Mesenchymal stem cell (in vitro differentiated cells and primary cell): ENCODE data around the gene TRHDE.

Source experiments
- DNase-seq: peaks from one replicate; pipeline ENCODE4 v3.0.0-alpha.2; 2013
- H2AFZ ChIP-seq: one replicate; pipeline ENCODE4 v1.6.1; 2013; ENCODE audit warnings: low read depth, mild to moderate bottlenecking, control low read depth, inconsistent platforms, low read length, moderate library complexity
- H2AK5ac ChIP-seq: 2 replicates; pipeline ENCODE4 v1.6.1; 2013; ENCODE audit warnings: low read length, moderate library complexity, mild to moderate bottlenecking, inconsistent platforms; ENCODE audit not compliant: severe bottlenecking
- H2BK120ac ChIP-seq: one replicate; pipeline ENCODE4 v1.6.1; 2013; ENCODE audit warnings: low read depth, mild to moderate bottlenecking, inconsistent platforms, low read length, moderate library complexity
- H2BK12ac ChIP-seq, 2 experiments: one replicate each; pipeline ENCODE4 v1.6.1; 2013; ENCODE audit warnings: inconsistent platforms in 2 of 2, low read length in 2 of 2, mild to moderate bottlenecking in 2 of 2, moderate library complexity in 2 of 2, control low read depth in 1 of 2
- H2BK15ac ChIP-seq: one replicate; pipeline ENCODE4 v1.6.1; 2013; ENCODE audit warnings: mild to moderate bottlenecking, low read depth, inconsistent platforms; ENCODE audit not compliant: poor library complexity, severe bottlenecking
- H2BK5ac ChIP-seq: 2 replicates; pipeline ENCODE4 v1.6.1; 2013; ENCODE audit warnings: low read depth, mild to moderate bottlenecking, low read length, control low read depth, inconsistent platforms; ENCODE audit not compliant: poor library complexity, severe bottlenecking
- H3K14ac ChIP-seq, 2 experiments: one replicate each; pipeline ENCODE4 v1.6.1; 2013; ENCODE audit warnings: inconsistent platforms in 2 of 2, low read length in 2 of 2, control low read depth in 1 of 2, mild to moderate bottlenecking in 1 of 2, moderate library complexity in 1 of 2
- H3K18ac ChIP-seq, 2 experiments: one replicate each; pipeline ENCODE4 v1.6.1; 2013; ENCODE audit warnings: inconsistent platforms in 2 of 2, low read length in 2 of 2, control low read depth in 1 of 2, low read depth in 1 of 2, mild to moderate bottlenecking in 1 of 2
- H3K23ac ChIP-seq, 2 experiments: one replicate each; pipeline ENCODE4 v1.6.1; 2013; ENCODE audit warnings: inconsistent platforms in 2 of 2, low read length in 2 of 2, mild to moderate bottlenecking in 2 of 2, moderate library complexity in 2 of 2, control low read depth in 1 of 2
- H3K27ac ChIP-seq: 2 replicates; pipeline ENCODE4 v1.5.1; 2013; ENCODE audit warnings: mild to moderate bottlenecking, moderate library complexity, low read length, control low read depth, inconsistent platforms; ENCODE audit not compliant: poor library complexity, severe bottlenecking
- H3K27me3 ChIP-seq, 2 experiments: 2 replicates each; pipeline versions ENCODE4 v1.6.1 to v1.7.0; 2013; ENCODE audit warnings: low read length in 2 of 2, mild to moderate bottlenecking in 2 of 2, moderate library complexity in 2 of 2, control low read depth in 1 of 2, inconsistent platforms in 1 of 2; ENCODE audit not compliant: control insufficient read depth in 1 of 2, insufficient read depth in 1 of 2
- H3K36me3 ChIP-seq, 2 experiments: 2 replicates each; pipeline versions ENCODE4 v1.6.1 to v1.7.0; 2013; ENCODE audit warnings: low read length in 2 of 2, control low read depth in 1 of 2, inconsistent platforms in 1 of 2, low read depth in 1 of 2, mild to moderate bottlenecking in 1 of 2; ENCODE audit not compliant: insufficient read depth in 2 of 2, control insufficient read depth in 1 of 2
- H3K4ac ChIP-seq, 2 experiments: one replicate each; pipeline ENCODE4 v1.6.1; 2013; ENCODE audit warnings: inconsistent platforms in 2 of 2, low read length in 2 of 2, mild to moderate bottlenecking in 2 of 2, moderate library complexity in 2 of 2, control low read depth in 1 of 2, low read depth in 1 of 2
- H3K4me1 ChIP-seq: 2 replicates; pipeline ENCODE4 v1.6.1; 2013; ENCODE audit warnings: low read depth, low read length, control low read depth; ENCODE audit not compliant: control insufficient read depth, insufficient read depth
- H3K4me2 ChIP-seq: 2 replicates; pipeline ENCODE4 v1.6.1; 2013; ENCODE audit warnings: low read length, mild to moderate bottlenecking, inconsistent platforms; ENCODE audit not compliant: poor library complexity, severe bottlenecking
- H3K4me3 ChIP-seq, 2 experiments: 2 replicates each; pipeline versions ENCODE4 v1.5.1 to v1.7.0; 2013; ENCODE audit warnings: low read length in 2 of 2, mild to moderate bottlenecking in 2 of 2, control low read depth in 1 of 2, low read depth in 1 of 2; ENCODE audit not compliant: insufficient read depth in 1 of 2
- H3K79me1 ChIP-seq: replicated peaks from 2 replicates; pipeline ENCODE4 v1.6.1; 2013; ENCODE audit warnings: mild to moderate bottlenecking, control low read depth, low read length, inconsistent platforms; ENCODE audit not compliant: poor library complexity, severe bottlenecking
- H3K9ac ChIP-seq: 2 replicates; pipeline ENCODE4 v1.7.0; 2013; ENCODE audit warnings: mild to moderate bottlenecking, low read length, moderate library complexity
- H3K9me3 ChIP-seq: 2 replicates; pipeline ENCODE4 v1.7.0; 2013; ENCODE audit warnings: mild to moderate bottlenecking, low read length; ENCODE audit not compliant: control insufficient read depth
- H4K8ac ChIP-seq: one replicate; pipeline ENCODE4 v1.6.1; 2013; ENCODE audit warnings: inconsistent platforms, mild to moderate bottlenecking, low read length, moderate library complexity
- H4K91ac ChIP-seq: one replicate; pipeline ENCODE4 v1.6.1; 2013; ENCODE audit warnings: mild to moderate bottlenecking, low read length, inconsistent platforms
- WGBS: methylation state at CpG from one replicate; pipeline ENCODE4 v1.1.7; 2013; ENCODE audit warnings: mixed read lengths; 5-methylcytosine and 5-hydroxymethylcytosine counted together

The TRHDE gene

GRCh38 chr12:72631926-72632685, 359.9 kb downstream of the TRHDE start:
- Histone ChIP-seq H3K79me1 (no peaks in the 10 kb centered on the region), H3K4me1 (no peaks in the 10 kb centered on the region), H4K91ac (no peak overlapping the region), H3K23ac (no peak overlapping the region), H3K36me3 (no peaks in the 10 kb centered on the region), H3K18ac (no peak overlapping the region), H2BK12ac (no peak overlapping the region), H4K8ac (no peak overlapping the region), H3K9ac (no peak overlapping the region), H3K4me2 (no peak overlapping the region), H3K14ac (no peak overlapping the region), H3K27me3 (no peaks in the 10 kb centered on the region), H2AK5ac (no peak overlapping the region), H3K4ac (no peak overlapping the region), H2AFZ (no peak overlapping the region), H2BK120ac (no peak overlapping the region), H3K27ac (no peak overlapping the region), H2BK5ac (no peak overlapping the region), H3K4me3 (no peak overlapping the region), H2BK15ac (no peak overlapping the region), H3K9me3 (no peaks in the 10 kb centered on the region)
- 89% methylated on average over 1 of the region's 4 CpGs for WGBS
- DNase-seq = peak; percentile 2

- 90% methylated on average over 1 of the region's 2 CpGs for WGBS
- H3K4ac ChIP-seq = no peak overlapping the region
- no peak overlapping the region for H3K4me2 ChIP-seq
- H4K8ac ChIP-seq = no peak overlapping the region
- H3K14ac ChIP-seq = no peak overlapping the region
- no peak overlapping the region for H3K9ac ChIP-seq
- H3K27me3 ChIP-seq = no peaks in the 10 kb centered on the region
- H3K4me3 ChIP-seq = no peak overlapping the region
- no peak overlapping the region for H3K27ac ChIP-seq
- H2AK5ac ChIP-seq = no peak overlapping the region
- H2BK15ac ChIP-seq = no peak overlapping the region
- no peaks in the 10 kb centered on the region for H3K4me1 ChIP-seq
- peaks cover 14% of the 10 kb centered on the region for H3K9me3 ChIP-seq
- no peaks in the 10 kb centered on the region for H3K36me3 ChIP-seq
- H3K79me1 ChIP-seq = no peaks in the 10 kb centered on the region
- no peak for DNase-seq
- H4K91ac ChIP-seq = no peak overlapping the region
- H2BK12ac ChIP-seq = no peak overlapping the region
- no peak overlapping the region for H3K23ac ChIP-seq
- no peak overlapping the region for H2BK5ac ChIP-seq
- no peak overlapping the region for H2AFZ ChIP-seq
- no peak overlapping the region for H2BK120ac ChIP-seq
- H3K18ac ChIP-seq = no peak overlapping the region
Observed at GRCh38 chr12:72642706-72643105, 370.5 kb downstream of the TRHDE start.

GRCh38 chr12:72647139-72647538, 375.0 kb downstream of the TRHDE start:
- H3K9me3 ChIP-seq = peaks cover 14% of the 10 kb centered on the region
- no peak overlapping the region for H3K4ac ChIP-seq
- H3K4me3 ChIP-seq = no peak overlapping the region
- no peak overlapping the region for H2AK5ac ChIP-seq
- no peak overlapping the region for H3K4me2 ChIP-seq
- H3K36me3 ChIP-seq = no peaks in the 10 kb centered on the region
- no peak overlapping the region for H4K8ac ChIP-seq
- no peak overlapping the region for H3K9ac ChIP-seq
- H3K4me1 ChIP-seq = no peaks in the 10 kb centered on the region
- no peak overlapping the region for H2BK5ac ChIP-seq
- no peaks in the 10 kb centered on the region for H3K79me1 ChIP-seq
- no peak overlapping the region for H2AFZ ChIP-seq
- H2BK12ac ChIP-seq = no peak overlapping the region
- no peak overlapping the region for H3K23ac ChIP-seq
- no peak overlapping the region for H3K27ac ChIP-seq
- no peak for DNase-seq
- no peaks in the 10 kb centered on the region for H3K27me3 ChIP-seq
- H2BK120ac ChIP-seq = no peak overlapping the region
- no peak overlapping the region for H4K91ac ChIP-seq
- H3K18ac ChIP-seq = no peak overlapping the region
- no peak overlapping the region for H2BK15ac ChIP-seq
- no peak overlapping the region for H3K14ac ChIP-seq

- DNase-seq = no peak
- H4K8ac ChIP-seq = no peak overlapping the region
- no peak overlapping the region for H3K14ac ChIP-seq
- H3K18ac ChIP-seq = no peak overlapping the region
- no peak overlapping the region for H3K23ac ChIP-seq
- no peak overlapping the region for H3K27ac ChIP-seq
- no peak overlapping the region for H3K9ac ChIP-seq
- no peaks in the 10 kb centered on the region for H3K9me3 ChIP-seq
- no peaks in the 10 kb centered on the region for H3K79me1 ChIP-seq
- H2BK120ac ChIP-seq = no peak overlapping the region
- no peak overlapping the region for H2BK5ac ChIP-seq
- H2AFZ ChIP-seq = no peak overlapping the region
- no peak overlapping the region for H4K91ac ChIP-seq
- H3K4me2 ChIP-seq = no peak overlapping the region
- no peak overlapping the region for H2AK5ac ChIP-seq
- H3K27me3 ChIP-seq = no peaks in the 10 kb centered on the region
- H3K36me3 ChIP-seq = no peaks in the 10 kb centered on the region
- H3K4me3 ChIP-seq = no peak overlapping the region
- H2BK12ac ChIP-seq = no peak overlapping the region
- no peak overlapping the region for H2BK15ac ChIP-seq
- H3K4ac ChIP-seq = no peak overlapping the region
- no peaks in the 10 kb centered on the region for H3K4me1 ChIP-seq
Observed at GRCh38 chr12:72658615-72659014, 386.4 kb downstream of the TRHDE start.
